HG03060 (cell line): ENCODE measurements around the gene KLF3.

Experiments
- ATAC-seq: cut with Tn5 transposase; IDR thresholded peaks from one replicate; pipeline ENCODE4 v1.9.1; 2021; ENCODE audit warnings: low read depth, moderate number of reproducible peaks; ENCODE audit not compliant: unreplicated experiment

The KLF3 gene

GRCh38 chr4:38692421-38692820 lies 28.4 kb downstream of the KLF3 start:
- no peak for ATAC-seq

GRCh38 chr4:38693569-38693968 lies 29.6 kb downstream of the KLF3 start:
- ATAC-seq = no peak

GRCh38 chr4:38694330-38694729 lies 30.3 kb downstream of the KLF3 start:
- no peak for ATAC-seq

- no peak for ATAC-seq
Measured at GRCh38 chr4:38695809-38696208, 31.8 kb downstream of the KLF3 start.

GRCh38 chr4:38696697-38697096 lies 32.7 kb downstream of the KLF3 start:
- ATAC-seq = no peak

GRCh38 chr4:38698176-38698575 lies 34.2 kb downstream of the KLF3 start:
- no peak for ATAC-seq

- ATAC-seq = no peak
Measured at GRCh38 chr4:38699112-38699511, 35.1 kb downstream of the KLF3 start.

GRCh38 chr4:38703635-38704034 lies 39.6 kb downstream of the KLF3 start:
- ATAC-seq = no peak

GRCh38 chr4:38704622-38705154 lies 40.7 kb downstream of the KLF3 start:
- no peak for ATAC-seq

GRCh38 chr4:38706301-38706700 lies 42.3 kb downstream of the KLF3 start:
- no peak for ATAC-seq

- peak; percentile 31 for ATAC-seq
Measured at GRCh38 chr4:38710053-38710452, 46.1 kb downstream of the KLF3 start.

GRCh38 chr4:38711066-38711465 lies 47.1 kb downstream of the KLF3 start:
- ATAC-seq = no peak

GRCh38 chr4:38715050-38715449 lies 51.1 kb downstream of the KLF3 start:
- ATAC-seq = no peak

GRCh38 chr4:38716256-38716655 lies 52.3 kb downstream of the KLF3 start:
- ATAC-seq = no peak

GRCh38 chr4:38717604-38718003 lies 53.6 kb downstream of the KLF3 start:
- no peak for ATAC-seq

- no peak for ATAC-seq
Measured at GRCh38 chr4:38723114-38723513, 59.1 kb downstream of the KLF3 start.

GRCh38 chr4:38723726-38724474 lies 59.9 kb downstream of the KLF3 start:
- no peak for ATAC-seq

GRCh38 chr4:38724475-38724808 lies 60.4 kb downstream of the KLF3 start:
- ATAC-seq = no peak

- no peak for ATAC-seq
Measured at GRCh38 chr4:38728631-38729141, 64.7 kb downstream of the KLF3 start.

GRCh38 chr4:38730493-38730829 lies 66.5 kb downstream of the KLF3 start:
- no peak for ATAC-seq

- ATAC-seq = peak; percentile 86
Measured at GRCh38 chr4:38730830-38731646, 67.0 kb downstream of the KLF3 start.

GRCh38 chr4:38733663-38734062 lies 69.7 kb downstream of the KLF3 start:
- no peak for ATAC-seq
